KG1 (cell line): ENCODE results near the gene GRAMD1B.

Experiments
- DNase-seq: peaks from one replicate; lab custom pipeline; 2025; lab: John Stamatoyannopoulos, UW

GRAMD1B gene

DNA sequence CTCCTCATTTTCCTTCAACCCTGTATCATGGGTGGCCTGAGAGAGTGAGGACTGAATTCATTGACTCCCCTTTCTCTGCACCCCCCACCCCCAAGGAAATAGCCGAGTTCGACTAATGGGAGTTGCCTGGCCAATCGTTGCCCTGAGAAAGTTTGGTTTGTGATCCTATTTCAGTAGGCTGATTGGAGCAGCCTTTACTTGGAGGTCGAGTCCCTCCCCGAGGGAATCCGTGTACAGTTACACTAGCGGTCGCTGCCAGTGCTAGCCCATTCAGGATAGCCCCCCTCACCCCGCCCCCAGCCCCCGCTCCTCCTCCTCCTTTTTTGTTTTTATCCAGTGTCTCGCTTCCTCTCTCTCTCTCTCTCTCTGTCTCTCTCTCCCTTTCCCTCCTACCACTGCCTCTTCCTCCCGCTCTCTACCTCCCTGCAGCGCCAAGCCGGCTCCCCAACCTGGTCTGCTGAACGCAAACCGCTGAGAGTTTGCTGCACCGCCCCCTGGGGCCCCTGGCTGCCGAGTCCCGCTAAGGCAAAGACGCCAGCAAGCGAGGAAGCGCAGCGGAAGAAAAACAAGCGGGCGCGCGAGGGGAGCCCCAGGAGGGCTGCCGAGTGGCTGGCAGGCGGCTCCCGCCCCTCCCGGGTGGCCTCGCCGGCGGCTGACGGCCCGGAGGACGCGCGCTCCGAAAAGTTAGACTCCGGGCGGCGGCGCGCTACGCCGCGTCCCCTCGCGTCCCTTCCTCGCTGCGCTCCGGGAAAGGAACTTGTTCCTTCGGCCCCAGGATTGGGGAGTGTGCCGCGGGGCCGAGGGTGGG is at the start of gene GRAMD1B:
Gene GRAMD1B, plus strand, starts transcription at position 357 of the 808 bp plus-strand sequence. CDS start 524 bp downstream, outside the sequence.
- peak; percentile 91 for DNase-seq

DNA sequence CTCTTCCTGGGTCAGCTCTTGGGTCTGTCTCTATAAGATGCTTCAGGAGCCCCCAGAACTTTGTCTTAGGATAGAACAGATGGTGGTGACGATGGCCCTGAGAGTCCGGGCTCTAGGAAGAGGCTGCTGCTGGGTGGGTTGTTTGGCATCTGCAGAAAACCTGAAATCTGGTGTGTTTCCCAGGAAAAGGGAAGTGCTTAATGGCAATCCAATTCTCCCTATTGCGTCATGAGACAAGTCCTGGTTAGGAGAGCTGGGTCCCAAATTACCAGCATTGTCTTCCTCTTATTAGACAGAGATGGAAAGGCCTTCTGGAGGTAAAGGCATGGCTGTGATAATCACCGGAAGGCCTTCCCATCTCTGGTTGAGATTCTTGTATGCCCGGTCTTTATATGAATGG is 48.9 kb upstream of the GRAMD1B start:
- no peak for DNase-seq

DNA sequence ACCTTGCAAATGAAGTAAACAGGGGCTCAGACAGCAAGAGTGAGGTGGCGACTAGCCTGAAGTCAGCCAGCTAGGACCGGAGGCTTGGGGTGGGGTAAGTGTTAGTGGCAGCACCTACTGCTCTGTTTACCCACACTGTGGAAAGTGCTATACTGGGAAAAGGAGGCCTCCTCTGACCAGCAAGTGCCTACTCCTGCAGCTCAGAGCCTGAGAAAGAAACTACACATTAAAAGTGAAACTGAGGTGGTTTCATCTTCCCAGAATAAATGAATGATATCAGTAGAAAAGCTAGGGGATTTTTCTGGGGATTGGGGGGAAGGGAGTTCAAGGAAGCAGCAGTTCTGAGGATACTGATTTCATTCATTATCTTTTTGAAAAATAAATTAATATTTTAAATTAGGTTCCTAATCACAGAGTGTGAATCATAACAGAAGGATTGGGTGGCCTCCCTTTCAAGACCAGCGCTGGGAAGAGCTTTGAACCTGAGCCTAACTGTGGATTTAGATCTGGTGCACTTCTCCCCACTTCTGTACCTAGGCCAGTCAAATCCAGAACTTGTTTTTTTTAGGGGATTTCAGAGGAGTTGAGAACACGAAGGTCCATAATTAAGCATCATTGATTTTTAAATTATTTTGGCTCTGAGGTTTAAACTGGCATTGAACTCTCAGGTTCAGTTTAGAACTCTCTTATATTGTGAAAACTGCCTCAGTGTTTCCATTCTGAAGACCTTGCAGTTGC is 48.1 kb upstream of the GRAMD1B start:
- DNase-seq = no peak

GRCh38 chr11:123382555-123383074 is 47.5 kb upstream of the GRAMD1B start:
- DNase-seq = no peak

DNA sequence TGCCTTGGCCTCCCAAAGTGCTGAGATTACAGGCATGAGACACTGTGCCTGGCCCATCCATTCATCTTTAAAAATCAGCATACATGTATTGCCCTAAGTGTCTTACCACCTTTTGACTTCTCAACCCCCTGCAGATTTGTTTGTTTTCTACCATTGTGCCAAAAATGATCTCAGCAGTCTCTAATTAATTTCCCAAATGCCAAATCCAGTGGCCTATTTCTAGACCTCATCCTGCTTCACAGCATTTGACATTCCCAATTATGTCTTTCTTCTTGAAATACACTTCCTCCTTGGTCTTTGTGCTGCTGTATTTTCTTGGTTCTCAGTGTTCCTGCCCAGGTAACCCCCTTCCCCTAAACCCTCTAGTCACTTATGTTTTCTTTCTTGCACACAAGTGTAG is 46.0 kb upstream of the GRAMD1B start:
- no peak for DNase-seq

DNA sequence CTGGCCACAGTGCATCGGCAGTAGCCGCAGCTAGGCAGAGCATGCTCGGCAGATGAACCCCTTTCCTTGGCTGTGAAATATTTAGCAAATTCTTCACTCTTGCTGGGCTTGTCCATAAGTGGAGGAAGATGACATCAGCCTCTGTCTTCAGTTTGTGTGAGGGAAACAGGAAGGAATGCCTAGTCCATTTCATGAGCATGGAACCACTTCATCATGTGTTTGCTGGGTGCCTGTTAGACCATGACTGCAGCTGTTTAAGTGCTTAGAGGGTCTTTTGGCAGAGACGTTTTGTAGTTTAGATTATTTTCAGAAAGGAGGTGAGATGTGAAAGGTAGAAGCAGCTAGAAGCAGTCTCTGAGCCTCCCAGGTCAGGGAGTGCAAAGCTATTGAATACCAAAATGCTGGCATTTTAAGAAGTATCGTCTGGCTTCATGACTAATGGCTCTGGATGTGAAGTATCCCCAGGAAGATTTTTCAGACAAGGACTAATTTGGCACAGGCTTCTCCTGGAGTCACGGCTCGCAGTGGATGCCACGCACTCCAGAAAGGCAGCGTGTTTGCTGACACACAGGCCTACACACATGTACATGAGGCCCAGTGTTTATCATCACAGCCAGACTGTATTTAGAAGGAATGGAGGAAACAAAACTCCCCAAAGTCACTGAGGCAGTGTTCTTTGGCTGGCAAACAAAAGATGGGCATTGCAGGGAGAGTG is 43.1 kb upstream of the GRAMD1B start:
- no peak for DNase-seq

GRCh38 chr11:123388640-123389039 is 41.4 kb upstream of the GRAMD1B start:
- DNase-seq = no peak

- DNase-seq = no peak
Observed at GRCh38 chr11:123390146-123390545, 39.9 kb upstream of the GRAMD1B start.

GRCh38 chr11:123391646-123392348 is 38.3 kb upstream of the GRAMD1B start:
- DNase-seq = no peak

GRCh38 chr11:123392431-123392830 is 37.6 kb upstream of the GRAMD1B start:
- DNase-seq = no peak

DNA sequence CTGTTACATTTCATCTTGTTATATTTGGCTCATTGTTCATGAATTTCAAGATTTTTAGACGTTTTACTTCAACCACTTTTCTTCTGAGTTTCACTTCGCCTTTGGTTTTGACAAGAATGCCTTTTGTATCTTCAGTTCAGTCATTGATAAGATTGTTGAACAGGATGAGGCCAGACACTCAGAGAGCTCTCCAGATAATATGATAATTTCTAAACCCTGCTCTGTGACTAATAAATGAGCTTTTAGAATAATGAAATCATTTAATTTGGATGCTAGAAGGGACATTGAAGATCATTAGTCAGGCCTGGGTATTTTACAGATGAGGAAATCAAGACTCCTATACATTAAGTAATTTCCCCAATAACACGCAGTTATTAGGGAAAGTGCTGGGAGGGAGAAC is 37.2 kb upstream of the GRAMD1B start:
- DNase-seq = no peak

GRCh38 chr11:123393312-123393927 is 36.6 kb upstream of the GRAMD1B start:
- no peak for DNase-seq

- no peak for DNase-seq
Observed at GRCh38 chr11:123404676-123405075, 25.4 kb upstream of the GRAMD1B start.

DNA sequence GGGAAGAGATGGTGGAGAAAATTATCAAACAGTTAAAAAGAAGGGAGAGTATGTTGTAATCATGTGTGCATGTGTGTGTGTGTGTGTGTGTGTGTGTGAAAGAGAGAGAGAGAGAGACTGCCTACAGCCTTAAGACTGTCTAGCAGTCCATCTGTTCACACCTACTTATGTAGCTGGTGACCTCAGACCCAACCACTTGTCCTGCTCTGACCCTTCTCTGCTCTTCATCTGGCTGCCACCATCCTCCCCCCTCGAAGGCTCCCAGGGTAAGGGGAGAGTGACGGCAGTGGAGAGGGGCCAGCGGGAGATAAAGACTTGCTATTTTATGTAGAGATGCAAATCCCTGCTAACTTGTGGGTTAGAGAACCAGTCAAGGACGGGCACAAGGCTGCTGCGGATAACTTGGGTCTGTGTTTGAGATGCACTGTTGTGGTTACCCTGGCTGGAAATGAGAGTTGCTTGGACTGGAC is 24.9 kb upstream of the GRAMD1B start:
- DNase-seq = no peak

GRCh38 chr11:123406441-123407129 is 23.5 kb upstream of the GRAMD1B start:
- no peak for DNase-seq

DNA sequence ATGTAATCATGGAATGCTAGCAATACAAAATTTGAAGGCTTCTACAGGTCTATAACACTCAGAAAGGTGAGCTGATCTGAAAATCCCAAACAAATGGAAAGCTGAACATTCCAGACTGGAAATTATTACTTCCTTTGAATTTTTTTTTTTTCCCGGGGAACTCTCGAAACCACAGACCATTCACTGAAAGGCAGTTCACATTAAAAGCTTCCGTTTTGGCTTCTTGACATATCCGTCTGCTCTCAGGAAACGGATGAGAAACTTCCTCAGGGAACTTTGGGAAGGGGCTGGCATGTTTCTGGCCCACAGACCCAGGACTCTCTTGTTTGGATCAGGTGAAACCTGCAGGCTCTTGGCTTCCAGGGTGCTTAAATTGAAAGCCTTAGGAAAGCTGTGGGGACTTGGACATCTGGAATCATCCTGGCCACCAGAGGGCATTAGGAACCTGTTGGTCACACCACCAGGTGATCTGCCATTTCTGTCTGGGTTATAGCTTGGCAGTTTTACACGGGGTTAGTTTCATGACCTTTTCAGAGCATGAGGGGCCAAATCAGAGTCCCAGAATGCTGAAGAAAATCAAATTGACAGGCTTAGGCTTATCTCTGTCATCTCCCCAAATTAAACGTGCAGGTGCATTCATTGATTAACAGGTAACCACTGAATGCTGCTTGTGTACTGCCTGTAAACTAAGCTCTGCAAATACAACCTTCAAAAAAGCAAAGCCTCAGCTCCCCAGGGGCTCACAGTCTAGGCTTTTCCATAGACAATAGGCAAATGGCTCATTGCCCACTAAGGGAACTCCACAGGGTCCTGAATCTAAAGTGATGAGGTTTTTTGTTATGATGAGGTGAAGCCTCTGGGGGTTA is 22.7 kb upstream of the GRAMD1B start:
- DNase-seq = peak; percentile 41

GRCh38 chr11:123407996-123408597 is 22.0 kb upstream of the GRAMD1B start:
- DNase-seq = no peak

- DNase-seq = no peak
Observed at GRCh38 chr11:123408619-123409455, 21.2 kb upstream of the GRAMD1B start.
